SU-DHL-6 (cell line): ENCODE results near the gene GREB1L.

Source experiments
- H2AFZ ChIP-seq: fragments of 200-600 bp; sonication (generic); 2 replicates; pipeline ENCODE4 v1.6.1; 2014; ENCODE audit warnings: low read depth, mild to moderate bottlenecking, moderate library complexity, mixed read lengths, antibody characterized with exemption, low read length; ENCODE audit not compliant: severe bottlenecking
- H3F3A ChIP-seq: fragments of 200-600 bp; shearing (Covaris generic); 2 replicates; pipeline ENCODE4 v1.6.0; 2016; ENCODE audit warnings: antibody characterized with exemption, mild to moderate bottlenecking; ENCODE audit not compliant: insufficient read depth
- H3K27ac ChIP-seq: fragments of 200-600 bp; sonication (generic); 2 replicates; pipeline ENCODE4 v1.5.1; 2016; ENCODE audit warnings: low read depth, mild to moderate bottlenecking, low read length, moderate library complexity, mixed read lengths
- H3K27me3 ChIP-seq: fragments of 200-600 bp; sonication (generic), shearing (Covaris generic); 2 replicates; pipeline ENCODE4 v1.6.0; 2014; ENCODE audit warnings: mild to moderate bottlenecking, low read length
- H3K36me3 ChIP-seq: fragments of 200-600 bp; sonication (generic); 2 replicates; pipeline ENCODE4 v1.6.1; 2014; ENCODE audit warnings: mild to moderate bottlenecking, low read length, mixed read lengths
- H3K4me2 ChIP-seq: fragments of 300-600, 200-600 bp; shearing (Covaris generic), sonication (generic); 2 replicates; pipeline ENCODE4 v1.6.0; 2014; ENCODE audit warnings: low read length, low read depth, mild to moderate bottlenecking; ENCODE audit not compliant: poor library complexity, severe bottlenecking
- H3K4me3 ChIP-seq: fragments of 200-600 bp; sonication (generic); 2 replicates; pipeline ENCODE4 v1.5.1; 2014; ENCODE audit warnings: antibody characterized with exemption, low read length, mild to moderate bottlenecking, mixed read lengths; ENCODE audit not compliant: insufficient read depth, poor library complexity, severe bottlenecking
- H3K79me2 ChIP-seq: fragments of 200-600 bp; sonication (generic); 2 replicates; pipeline ENCODE4 v1.6.1; 2014; ENCODE audit warnings: mild to moderate bottlenecking, low read length, moderate library complexity; ENCODE audit not compliant: insufficient read depth
- H3K9ac ChIP-seq: fragments of 200-600 bp; sonication (generic); 2 replicates; pipeline ENCODE4 v1.7.0; 2014; ENCODE audit warnings: mild to moderate bottlenecking, low read length
- H3K9me2 ChIP-seq: fragments of 200-600 bp; sonication (generic); replicated peaks from 2 replicates; pipeline ENCODE4 v1.6.1; 2014; ENCODE audit warnings: low read length; ENCODE audit not compliant: insufficient read depth
- H3K9me3 ChIP-seq: fragments of 200-600 bp; sonication (generic); 2 replicates; pipeline ENCODE4 v1.6.1; 2014; ENCODE audit warnings: low read length, mixed read lengths; ENCODE audit not compliant: insufficient read depth
- H4K20me1 ChIP-seq: fragments of 200-600 bp; sonication (generic); 2 replicates; pipeline ENCODE4 v1.6.1; 2014; ENCODE audit warnings: low read depth, mild to moderate bottlenecking, antibody characterized with exemption, low read length, moderate library complexity, mixed read lengths
- EZH2phosphoT487 ChIP-seq: fragments of 200-600 bp; sonication (generic), shearing (Covaris generic); conservative IDR thresholded peaks from 2 replicates; pipeline ENCODE4 v1.6.1; 2018; ENCODE audit warnings: mild to moderate bottlenecking, antibody characterized with exemption, low read length, moderate library complexity, mixed read lengths
- TF ChIP-seq, protein P1 (sequence below): fragments of 200-600 bp; sonication (generic); IDR thresholded peaks from one replicate; pipeline ENCODE4 v1.5.1; 2017; ENCODE audit warnings: antibody characterized with exemption, mild to moderate bottlenecking, low read length, moderate library complexity; ENCODE audit not compliant: insufficient read depth, poor library complexity, severe bottlenecking

The GREB1L gene

DNA sequence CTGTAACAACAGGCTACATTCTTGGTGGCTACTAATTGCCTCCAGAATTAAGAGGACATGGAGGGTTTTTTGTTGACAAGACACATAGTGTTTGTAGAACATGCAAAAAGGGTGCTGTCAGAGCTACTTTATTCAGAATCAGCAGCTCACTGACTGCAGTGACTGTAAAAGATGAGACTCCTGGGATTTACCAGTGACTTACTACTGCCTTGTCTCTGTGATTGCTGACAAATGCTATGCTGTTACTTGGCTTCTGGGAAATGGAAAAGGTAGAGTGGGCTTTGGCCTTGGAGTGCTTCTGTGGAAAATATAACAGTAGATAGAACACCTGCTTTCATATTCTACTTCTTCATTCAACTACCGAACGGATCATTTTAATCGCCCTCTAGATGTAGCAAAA is 47.8 kb downstream of the GREB1L start:
- Histone ChIP-seq H3K9ac (no peak overlapping the region), H3K4me3 (no peak overlapping the region), H3F3A (no peaks in the 10 kb centered on the region), H3K27ac (no peak overlapping the region), H4K20me1 (no peaks in the 10 kb centered on the region), H3K9me2 (no peaks in the 10 kb centered on the region), H3K4me2 (no peak overlapping the region), H3K9me3 (no peaks in the 10 kb centered on the region), H3K36me3 (no peaks in the 10 kb centered on the region), H3K27me3 (no peaks in the 10 kb centered on the region), H2AFZ (no peak overlapping the region), H3K79me2 (no peaks in the 10 kb centered on the region)
- TF ChIP-seq, protein P1, sequence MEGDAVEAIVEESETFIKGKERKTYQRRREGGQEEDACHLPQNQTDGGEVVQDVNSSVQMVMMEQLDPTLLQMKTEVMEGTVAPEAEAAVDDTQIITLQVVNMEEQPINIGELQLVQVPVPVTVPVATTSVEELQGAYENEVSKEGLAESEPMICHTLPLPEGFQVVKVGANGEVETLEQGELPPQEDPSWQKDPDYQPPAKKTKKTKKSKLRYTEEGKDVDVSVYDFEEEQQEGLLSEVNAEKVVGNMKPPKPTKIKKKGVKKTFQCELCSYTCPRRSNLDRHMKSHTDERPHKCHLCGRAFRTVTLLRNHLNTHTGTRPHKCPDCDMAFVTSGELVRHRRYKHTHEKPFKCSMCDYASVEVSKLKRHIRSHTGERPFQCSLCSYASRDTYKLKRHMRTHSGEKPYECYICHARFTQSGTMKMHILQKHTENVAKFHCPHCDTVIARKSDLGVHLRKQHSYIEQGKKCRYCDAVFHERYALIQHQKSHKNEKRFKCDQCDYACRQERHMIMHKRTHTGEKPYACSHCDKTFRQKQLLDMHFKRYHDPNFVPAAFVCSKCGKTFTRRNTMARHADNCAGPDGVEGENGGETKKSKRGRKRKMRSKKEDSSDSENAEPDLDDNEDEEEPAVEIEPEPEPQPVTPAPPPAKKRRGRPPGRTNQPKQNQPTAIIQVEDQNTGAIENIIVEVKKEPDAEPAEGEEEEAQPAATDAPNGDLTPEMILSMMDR, result no peak
- TF ChIP-seq EZH2phosphoT487, result no peak

DNA sequence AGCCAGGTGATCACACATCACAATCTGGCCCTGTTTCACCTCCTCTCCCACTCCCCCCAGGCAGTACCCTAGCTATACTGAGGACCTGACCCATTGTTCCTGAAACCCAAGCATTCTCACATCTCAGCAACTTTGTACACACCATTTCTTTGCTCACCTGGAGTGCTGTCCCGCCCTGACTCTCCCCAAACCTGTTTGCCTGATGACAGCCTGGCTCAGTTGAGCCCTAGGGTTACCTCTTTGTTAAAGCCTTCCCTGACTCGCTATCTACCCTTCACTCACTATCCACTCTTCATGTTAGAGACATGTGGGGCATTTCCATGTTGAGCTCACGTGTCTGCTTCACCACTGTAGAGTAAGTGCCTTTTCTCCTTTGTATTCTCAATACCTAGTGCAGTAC is 49.1 kb downstream of the GREB1L start:
- TF ChIP-seq EZH2phosphoT487, result no peak
- TF ChIP-seq, protein P1, result no peak
- H3K27ac ChIP-seq, result no peak overlapping the region
- H4K20me1 ChIP-seq, result no peaks in the 10 kb centered on the region
- no peak overlapping the region for H2AFZ ChIP-seq
- H3K9me2 ChIP-seq, result no peaks in the 10 kb centered on the region
- no peak overlapping the region for H3K4me3 ChIP-seq
- H3K79me2 ChIP-seq, result no peaks in the 10 kb centered on the region
- H3K9ac ChIP-seq, result no peak overlapping the region
- H3F3A ChIP-seq, result no peaks in the 10 kb centered on the region
- H3K36me3 ChIP-seq, result no peaks in the 10 kb centered on the region
- no peaks in the 10 kb centered on the region for H3K27me3 ChIP-seq
- no peaks in the 10 kb centered on the region for H3K9me3 ChIP-seq
- H3K4me2 ChIP-seq, result no peak overlapping the region

DNA sequence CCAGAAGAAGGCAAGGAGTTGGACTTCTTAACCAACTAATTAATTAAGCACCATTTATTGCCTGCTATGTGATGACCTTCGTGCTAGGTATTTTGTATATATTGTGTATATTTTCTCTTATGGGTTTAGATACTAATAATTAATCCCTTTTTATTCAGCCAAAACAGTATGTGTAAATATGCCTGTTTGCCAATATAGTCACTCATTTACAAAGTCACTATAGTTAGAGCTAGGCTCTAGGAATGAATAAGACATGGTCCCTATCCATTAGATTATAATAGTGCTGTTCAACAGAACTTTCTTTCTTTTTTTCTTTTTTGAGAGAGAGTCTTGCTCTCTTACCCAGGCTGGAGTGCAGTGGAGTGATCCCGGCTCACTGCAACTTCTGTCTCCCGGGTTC is 51.4 kb downstream of the GREB1L start:
- no peak overlapping the region for H3K4me2 ChIP-seq
- no peaks in the 10 kb centered on the region for H3K79me2 ChIP-seq
- H3K36me3 ChIP-seq, result no peaks in the 10 kb centered on the region
- H4K20me1 ChIP-seq, result no peaks in the 10 kb centered on the region
- no peak overlapping the region for H3K27ac ChIP-seq
- no peaks in the 10 kb centered on the region for H3K9me3 ChIP-seq
- H3K27me3 ChIP-seq, result no peaks in the 10 kb centered on the region
- no peak overlapping the region for H2AFZ ChIP-seq
- no peaks in the 10 kb centered on the region for H3K9me2 ChIP-seq
- no peak overlapping the region for H3K4me3 ChIP-seq
- H3F3A ChIP-seq, result no peaks in the 10 kb centered on the region
- TF ChIP-seq, protein P1, result no peak
- TF ChIP-seq EZH2phosphoT487, result no peak
- H3K9ac ChIP-seq, result no peak overlapping the region
